Calu3 (cell line): Measurements from ENCODE around the gene NOB1. TPM values are rescaled to one million over a fixed set of nuclear protein-coding genes. Genes with fewer than 3 reads are reported as not detected.
A peak's percentile ranks its signal among the peaks of the same experiment; 100 is the strongest.

Source experiments
- BruUV-seq: library from RNA; stranded (reverse); fragments of 400-500 nt; replicated peaks from 2 replicates; lab custom pipeline; 2021; lab: Mats Ljungman, UMichigan
- CTCF ChIA-PET: fragments of 300-600 bp; sonication (Branson Sonifier 250); formaldehyde crosslinking; loops from one replicate; lab custom pipeline; 2022; ENCODE audit warnings: antibody characterized with exemption; lab: Charles Lee
- DNase-seq: peaks from one replicate; pipeline ENCODE4 v3.0.0; 2022
- H3K27ac Mint-ChIP-seq: one replicate; pipeline ENCODE4 v1.8.0; 2022; ENCODE audit warnings: mixed read lengths; ENCODE audit not compliant: unreplicated experiment
- H3K27me3 Mint-ChIP-seq: one replicate; pipeline ENCODE4 v1.8.0; 2022; ENCODE audit warnings: mixed read lengths; ENCODE audit not compliant: unreplicated experiment
- H3K36me3 Mint-ChIP-seq: one replicate; pipeline ENCODE4 v1.8.0; 2022; ENCODE audit warnings: mild to moderate bottlenecking, moderate library complexity, mixed read lengths; ENCODE audit not compliant: insufficient read depth, unreplicated experiment
- H3K4me1 Mint-ChIP-seq: one replicate; pipeline ENCODE4 v1.8.0; 2022; ENCODE audit warnings: mild to moderate bottlenecking, low read depth, mixed read lengths; ENCODE audit not compliant: unreplicated experiment
- H3K4me3 Mint-ChIP-seq: one replicate; pipeline ENCODE4 v1.8.0; 2022; ENCODE audit warnings: mild to moderate bottlenecking, low read depth, moderate library complexity, mixed read lengths; ENCODE audit not compliant: unreplicated experiment
- H3K9me3 Mint-ChIP-seq: one replicate; pipeline ENCODE4 v1.8.0; 2022; ENCODE audit warnings: low read depth, mixed read lengths; ENCODE audit not compliant: unreplicated experiment
- intact Hi-C: fragments of 100-400 bp; cut with micrococcal nuclease; formaldehyde crosslinking; loops from one replicate; pipeline ENCODE4 v1.10.0; 2022; ENCODE audit not compliant: unreplicated experiment
- total RNA-seq: library from RNA; stranded (reverse); gene quantifications from 2 replicates; pipeline ENCODE4 v1.2.3, GENCODE V29; 2022
- TF ChIP-seq, protein P1 (sequence below): fragments of 200-600 bp; IDR thresholded peaks from one replicate; pipeline ENCODE4 v1.8.0; 2022; ENCODE audit warnings: antibody characterized with exemption; ENCODE audit not compliant: unreplicated experiment

NOB1 gene
- total RNA-seq, 1 experiment from 2014 or later: 82.4 TPM

DNA sequence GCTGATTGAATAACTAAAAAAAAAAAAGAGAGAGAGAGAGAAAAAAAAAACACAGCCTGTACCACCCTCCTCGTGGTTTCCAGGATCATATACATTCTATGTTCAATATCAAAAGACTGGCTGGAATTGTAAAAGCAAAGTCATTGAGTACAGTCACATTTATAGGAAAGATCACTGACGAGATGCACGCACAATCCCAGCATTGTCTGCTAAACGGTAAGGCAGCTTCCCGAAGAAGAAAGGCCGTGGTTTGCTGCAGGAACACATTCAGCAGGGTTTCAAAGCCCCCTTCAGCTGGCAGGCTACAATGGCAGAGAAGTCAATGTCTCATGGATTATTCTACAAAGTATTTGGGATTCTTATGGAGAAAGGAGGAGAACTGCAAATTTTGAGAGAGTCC, 37.7 kb downstream of the NOB1 start:
- TF ChIP-seq, protein P1, sequence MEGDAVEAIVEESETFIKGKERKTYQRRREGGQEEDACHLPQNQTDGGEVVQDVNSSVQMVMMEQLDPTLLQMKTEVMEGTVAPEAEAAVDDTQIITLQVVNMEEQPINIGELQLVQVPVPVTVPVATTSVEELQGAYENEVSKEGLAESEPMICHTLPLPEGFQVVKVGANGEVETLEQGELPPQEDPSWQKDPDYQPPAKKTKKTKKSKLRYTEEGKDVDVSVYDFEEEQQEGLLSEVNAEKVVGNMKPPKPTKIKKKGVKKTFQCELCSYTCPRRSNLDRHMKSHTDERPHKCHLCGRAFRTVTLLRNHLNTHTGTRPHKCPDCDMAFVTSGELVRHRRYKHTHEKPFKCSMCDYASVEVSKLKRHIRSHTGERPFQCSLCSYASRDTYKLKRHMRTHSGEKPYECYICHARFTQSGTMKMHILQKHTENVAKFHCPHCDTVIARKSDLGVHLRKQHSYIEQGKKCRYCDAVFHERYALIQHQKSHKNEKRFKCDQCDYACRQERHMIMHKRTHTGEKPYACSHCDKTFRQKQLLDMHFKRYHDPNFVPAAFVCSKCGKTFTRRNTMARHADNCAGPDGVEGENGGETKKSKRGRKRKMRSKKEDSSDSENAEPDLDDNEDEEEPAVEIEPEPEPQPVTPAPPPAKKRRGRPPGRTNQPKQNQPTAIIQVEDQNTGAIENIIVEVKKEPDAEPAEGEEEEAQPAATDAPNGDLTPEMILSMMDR: no peak
- Mint-ChIP-seq H3K9me3 (no peaks in the 10 kb centered on the region), H3K4me3 (no peak overlapping the region), H3K36me3 (peaks cover 89% of the 10 kb centered on the region), H3K27me3 (no peaks in the 10 kb centered on the region), H3K27ac (no peak overlapping the region), H3K4me1 (peaks cover 25% of the 10 kb centered on the region)
- no TSS peak for BruUV-seq
- DNase-seq: no peak
- intact Hi-C loops: no loop called here
- CTCF ChIA-PET: no interaction called here

DNA sequence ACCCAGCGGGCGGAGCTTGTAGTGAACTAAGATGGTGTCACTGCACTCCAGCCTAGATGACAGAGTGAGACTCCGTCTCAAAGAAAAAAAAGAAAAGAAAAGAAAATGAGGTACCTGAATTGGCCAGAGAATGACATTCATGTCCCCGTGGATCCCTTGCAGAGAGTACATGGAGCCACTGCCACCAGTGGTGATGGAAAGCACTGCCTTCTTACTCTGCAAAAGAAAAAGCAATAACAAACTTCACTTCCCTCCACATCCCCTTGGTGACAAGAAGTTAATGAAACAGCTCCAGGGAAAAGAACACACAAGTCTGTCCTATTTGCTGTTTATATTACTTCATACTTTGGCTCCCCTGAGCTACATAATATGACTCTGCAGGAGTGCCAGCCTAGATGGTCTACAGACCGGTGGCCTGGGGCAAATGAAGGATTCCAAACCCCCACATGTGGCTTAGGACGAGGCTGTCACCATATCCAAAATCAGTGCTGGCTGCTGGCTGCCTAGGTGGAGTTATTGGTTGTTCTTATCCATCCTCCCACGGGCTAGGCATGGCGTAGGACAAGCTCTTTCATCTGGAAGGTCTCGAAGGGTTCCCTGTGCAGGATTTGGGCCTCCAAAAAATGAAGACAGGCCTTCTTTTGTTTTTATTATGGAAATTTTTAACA, 41.7 kb downstream of the NOB1 start:
- BruUV-seq: no TSS peak
- TF ChIP-seq, protein P1: no peak
- no peak overlapping the region for H3K4me3 Mint-ChIP-seq
- no peaks in the 10 kb centered on the region for H3K27me3 Mint-ChIP-seq
- H3K36me3 Mint-ChIP-seq: peaks cover 97% of the 10 kb centered on the region
- intact Hi-C loops: no loop called here
- H3K27ac Mint-ChIP-seq: no peak overlapping the region
- no peak for DNase-seq
- H3K9me3 Mint-ChIP-seq: no peaks in the 10 kb centered on the region
- CTCF ChIA-PET: interaction anchor here (0.8 kb wide), 1 partner anchor 11 kb away, joined by 3 read pairs; no protein-coding TSS in a partner anchor
- H3K4me1 Mint-ChIP-seq: peaks cover 25% of the 10 kb centered on the region

DNA sequence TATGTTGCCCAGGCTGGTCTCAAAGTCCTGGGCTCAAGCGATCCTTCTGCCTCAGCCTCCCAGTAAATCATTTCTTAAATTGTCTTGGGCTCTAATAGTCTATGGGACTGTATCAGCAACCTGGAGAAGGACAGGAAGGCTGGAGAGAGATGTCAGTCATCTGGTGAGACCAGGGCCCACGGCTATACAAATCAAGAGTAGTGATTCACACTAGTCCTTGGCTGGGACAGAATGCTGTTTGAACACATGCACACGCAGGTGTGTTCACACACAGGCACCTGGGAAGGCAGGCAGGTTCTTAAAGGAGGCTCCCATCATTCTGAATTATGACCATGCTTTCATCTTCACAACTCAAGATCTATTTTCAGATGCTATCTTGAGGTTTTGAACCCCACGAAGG, 42.4 kb downstream of the NOB1 start:
- intact Hi-C loops: no loop called here
- no peak overlapping the region for H3K27ac Mint-ChIP-seq
- H3K36me3 Mint-ChIP-seq: peaks cover 96% of the 10 kb centered on the region
- CTCF ChIA-PET: interaction anchor here (1.1 kb wide), 1 partner anchor 12 kb away, joined by 11 read pairs; no protein-coding TSS in a partner anchor
- TF ChIP-seq, protein P1: no peak
- H3K27me3 Mint-ChIP-seq: no peaks in the 10 kb centered on the region
- no peak for DNase-seq
- no peaks in the 10 kb centered on the region for H3K9me3 Mint-ChIP-seq
- BruUV-seq: no TSS peak
- no peak overlapping the region for H3K4me3 Mint-ChIP-seq
- H3K4me1 Mint-ChIP-seq: peaks cover 25% of the 10 kb centered on the region

DNA sequence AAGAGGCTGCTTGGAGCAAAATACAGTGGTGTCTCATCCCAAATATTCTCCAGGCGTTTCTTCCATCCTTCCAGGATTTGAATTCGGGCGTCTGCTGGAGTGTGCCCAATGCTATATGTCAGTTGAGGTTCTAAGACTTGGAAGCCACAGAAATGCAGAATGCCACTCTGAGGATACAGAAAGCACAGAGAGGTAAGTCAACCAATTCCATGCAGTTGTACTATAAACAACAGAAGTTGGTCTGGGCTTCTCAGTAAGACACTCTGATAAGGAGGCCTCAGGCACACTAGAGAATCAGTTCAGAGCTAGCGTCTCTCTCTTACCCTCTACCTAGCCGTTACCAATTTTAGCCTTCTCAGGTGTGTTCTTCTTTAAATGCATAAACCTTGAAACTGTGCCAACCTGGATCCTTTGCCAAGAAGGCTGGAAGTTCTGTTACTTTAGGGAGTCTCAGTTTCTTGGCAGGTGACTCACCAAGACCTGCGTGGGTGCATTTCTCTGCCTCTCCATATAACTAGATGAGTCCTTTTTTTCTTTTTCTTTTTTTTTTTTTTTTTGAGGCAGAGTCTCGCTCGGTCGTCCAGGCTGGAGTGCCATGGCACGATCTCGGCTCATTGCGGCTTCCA, 43.5 kb downstream of the NOB1 start:
- no TSS peak for BruUV-seq
- Mint-ChIP-seq H3K4me1 (peaks cover 33% of the 10 kb centered on the region), H3K27ac (peak overlapping the region; percentile 46), H3K27me3 (no peaks in the 10 kb centered on the region), H3K4me3 (peak overlapping the region; percentile 0), H3K9me3 (no peaks in the 10 kb centered on the region), H3K36me3 (peaks cover 93% of the 10 kb centered on the region)
- TF ChIP-seq, protein P1: no peak
- peak; percentile 75 for DNase-seq
- intact Hi-C loops: loop anchor here (2.0 kb wide), 1 partner anchor 16 kb away; the partner anchor contains the start of gene NQO1
- CTCF ChIA-PET: interaction anchor here (0.7 to 1.1 kb wide), 3 partner anchors 13 to 149 kb away, joined by 3 to 11 read pairs (median 4); partner anchors contain the start of gene NQO1
